Panc1 (cell line): Measurements from ENCODE around the gene DDX10.

Experiments
- SIN3A ChIP-seq: IDR thresholded peaks from 2 replicates; pipeline ENCODE4 v1.6.1; 2012; ENCODE audit warnings: low read depth, mild to moderate bottlenecking, low read length, moderate library complexity, borderline replicate concordance; ENCODE audit not compliant: insufficient read depth
- TCF7L2 ChIP-seq: IDR thresholded peaks from 2 replicates; pipeline ENCODE4 v1.6.1; 2011; ENCODE audit warnings: mild to moderate bottlenecking, low read depth, low read length, inconsistent platforms
- TF ChIP-seq, protein P1 (sequence below): fragments of 450-650 bp; IDR thresholded peaks from 2 replicates; pipeline ENCODE4 v1.5.1; 2017; ENCODE audit warnings: mild to moderate bottlenecking

DNA sequence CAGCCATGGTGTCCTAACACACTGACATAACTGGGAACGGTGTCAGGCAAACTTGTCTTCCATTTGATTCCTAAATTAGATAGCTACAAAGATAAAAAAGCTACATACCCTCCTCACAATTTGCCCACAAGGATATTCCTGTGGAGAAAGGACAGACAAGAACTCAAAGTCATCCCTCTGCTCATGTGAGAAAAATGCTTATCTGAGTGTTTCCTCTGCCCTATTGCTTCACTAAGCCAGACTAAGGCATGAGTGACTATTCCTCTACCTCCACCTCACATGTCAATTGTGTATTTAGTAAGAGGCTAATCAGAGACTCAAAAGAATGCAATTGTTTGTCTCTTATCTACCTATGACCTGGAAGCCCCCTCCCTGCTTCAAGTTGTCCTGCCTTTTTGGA, 247.7 kb downstream of the DDX10 start:
- TF ChIP-seq, protein P1, sequence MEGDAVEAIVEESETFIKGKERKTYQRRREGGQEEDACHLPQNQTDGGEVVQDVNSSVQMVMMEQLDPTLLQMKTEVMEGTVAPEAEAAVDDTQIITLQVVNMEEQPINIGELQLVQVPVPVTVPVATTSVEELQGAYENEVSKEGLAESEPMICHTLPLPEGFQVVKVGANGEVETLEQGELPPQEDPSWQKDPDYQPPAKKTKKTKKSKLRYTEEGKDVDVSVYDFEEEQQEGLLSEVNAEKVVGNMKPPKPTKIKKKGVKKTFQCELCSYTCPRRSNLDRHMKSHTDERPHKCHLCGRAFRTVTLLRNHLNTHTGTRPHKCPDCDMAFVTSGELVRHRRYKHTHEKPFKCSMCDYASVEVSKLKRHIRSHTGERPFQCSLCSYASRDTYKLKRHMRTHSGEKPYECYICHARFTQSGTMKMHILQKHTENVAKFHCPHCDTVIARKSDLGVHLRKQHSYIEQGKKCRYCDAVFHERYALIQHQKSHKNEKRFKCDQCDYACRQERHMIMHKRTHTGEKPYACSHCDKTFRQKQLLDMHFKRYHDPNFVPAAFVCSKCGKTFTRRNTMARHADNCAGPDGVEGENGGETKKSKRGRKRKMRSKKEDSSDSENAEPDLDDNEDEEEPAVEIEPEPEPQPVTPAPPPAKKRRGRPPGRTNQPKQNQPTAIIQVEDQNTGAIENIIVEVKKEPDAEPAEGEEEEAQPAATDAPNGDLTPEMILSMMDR = no peak
- TF ChIP-seq SIN3A (no peak), TCF7L2 (no peak)
